K562 (cell line): ENCODE measurements around the gene RERE. TPM values are rescaled to one million over a fixed set of nuclear protein-coding genes. Genes with fewer than 3 reads are reported as not detected.

ENCODE experiments used
- ATAC-seq: fragments of 200-7000 bp; cut with Tn5 transposase; 3 replicates; pipeline ENCODE4 v1.9.1; 2020; ENCODE audit warnings: moderate library complexity
- BruUV-seq: library from RNA; stranded (reverse); fragments of 400-500 nt; replicated peaks from 2 replicates; lab custom pipeline; 2021; lab: Mats Ljungman, UMichigan
- CTCF ChIA-PET: fragments of 300-600 bp; formaldehyde crosslinking; extraction: SDS; loops from one replicate; lab custom pipeline; 2021; ENCODE audit warnings: low intra/inter-chr PET ratio; lab: Yijun Ruan, JAX
- POLR2A ChIA-PET: fragments of 300-600, 350-650 bp; sonication (Branson Sonifier 250); formaldehyde crosslinking; extraction: SDS; loops from one replicate; lab custom pipeline; 2021; ENCODE audit warnings: antibody characterized with exemption, inconsistent platforms; lab: Yijun Ruan, JAX
- DNase-seq, 4 experiments: peaks; one replicate each; pipeline versions ENCODE4 v3.0.0 to v3.0.0-alpha.2; 2011 to 2018; ENCODE audit warnings: low spot score in 3 of 4, mixed read lengths in 3 of 4; ENCODE audit errors: extremely low read depth in 1 of 4
- FAIRE-seq: peaks from 2 replicates; lab custom pipeline; 2011; peaks lifted over from hg19 to GRCh38; lab: Jason Lieb, UNC
- H2AFZ ChIP-seq: 2 replicates; pipeline ENCODE4 v1.6.0; 2011; ENCODE audit warnings: low read depth, low read length, control low read depth, inconsistent platforms
- H3K27ac ChIP-seq: fragments of 200-600 bp; 3 replicates; pipeline ENCODE4 v1.8.0; 2011; ENCODE audit warnings: low read depth, mild to moderate bottlenecking, control low read depth, inconsistent platforms, low read length, moderate library complexity, mixed read lengths; ENCODE audit errors: extremely low read depth
- H3K27me3 ChIP-seq, 2 experiments: fragments of 300-600 bp in 1 of 2; 2 replicates in 1 of 2; 3 replicates in 1 of 2; pipeline versions ENCODE4 v1.6.0 to v1.8.0; 2011; ENCODE audit warnings: inconsistent platforms in 2 of 2, low read length in 2 of 2, mild to moderate bottlenecking in 1 of 2, mixed read lengths in 1 of 2, moderate library complexity in 1 of 2; ENCODE audit not compliant: control insufficient read depth in 2 of 2, insufficient read depth in 2 of 2
- H3K36me3 ChIP-seq: fragments of 300-600 bp; 3 replicates; pipeline ENCODE4 v1.8.0; 2011; ENCODE audit warnings: mild to moderate bottlenecking, low read length, inconsistent platforms; ENCODE audit not compliant: control insufficient read depth, insufficient read depth
- H3K4me1 ChIP-seq, 2 experiments: fragments of 200-600 bp in 1 of 2; replicated peaks in 1 of 2; 2 replicates in 1 of 2; 3 replicates in 1 of 2; pipeline versions ENCODE4 v1.5.1 to v1.8.0; 2011; ENCODE audit warnings: inconsistent platforms in 2 of 2, low read length in 2 of 2, mild to moderate bottlenecking in 1 of 2, mixed read lengths in 1 of 2, moderate library complexity in 1 of 2; ENCODE audit not compliant: control insufficient read depth in 2 of 2, insufficient read depth in 2 of 2
- H3K4me2 ChIP-seq: 2 replicates; pipeline ENCODE4 v1.6.1; 2011; ENCODE audit warnings: low read length, control low read depth, inconsistent platforms, mixed read lengths; ENCODE audit not compliant: insufficient read depth
- H3K4me3 ChIP-seq: fragments of 200-600 bp; sonication (generic), shearing (Covaris generic); 2 replicates; pipeline ENCODE4 v1.5.1; 2016; ENCODE audit warnings: control low read depth, inconsistent platforms
- H3K79me2 ChIP-seq: fragments of 200-600 bp; 3 replicates; pipeline ENCODE4 v1.8.0; 2011; ENCODE audit warnings: low read length, inconsistent platforms; ENCODE audit not compliant: control insufficient read depth, insufficient read depth
- H3K9ac ChIP-seq, 2 experiments: 2 replicates each; pipeline versions ENCODE4 v1.6.0 to v1.6.1; 2011; ENCODE audit warnings: low read depth in 2 of 2, low read length in 2 of 2, control low read depth in 1 of 2, inconsistent platforms in 1 of 2, mild to moderate bottlenecking in 1 of 2, mixed read lengths in 1 of 2; ENCODE audit not compliant: insufficient read depth in 1 of 2
- H3K9me1 ChIP-seq: one replicate; pipeline ENCODE4 v1.6.0; 2011; ENCODE audit warnings: inconsistent platforms, mild to moderate bottlenecking, low read length, moderate library complexity; ENCODE audit not compliant: control insufficient read depth, insufficient read depth
- H3K9me3 ChIP-seq: replicated peaks from 2 replicates; pipeline ENCODE4 v1.5.1; 2011; ENCODE audit warnings: low read depth, low read length, inconsistent platforms; ENCODE audit not compliant: control insufficient read depth, insufficient read depth
- H4K20me1 ChIP-seq: replicated peaks from 2 replicates; pipeline ENCODE4 v1.6.1; 2011; ENCODE audit warnings: low read length, inconsistent platforms, mixed read lengths; ENCODE audit not compliant: control insufficient read depth, insufficient read depth
- CEBPB ChIP-seq: fragments of 450-650 bp; IDR thresholded peaks from 2 replicates; pipeline ENCODE4 v1.6.1; 2016; ENCODE audit warnings: missing genetic modification characterization, missing compliant biosample characterization
- ELK3 ChIP-seq: fragments of 450-650 bp; formaldehyde crosslinking; IDR thresholded peaks from 2 replicates; pipeline ENCODE4 v1.4.0; 2020; ENCODE audit warnings: mild to moderate bottlenecking
- POLR3A ChIP-seq: IDR thresholded peaks from 2 replicates; pipeline ENCODE4 v1.6.1; 2011; ENCODE audit warnings: borderline replicate concordance, mild to moderate bottlenecking, moderate library complexity; ENCODE audit not compliant: insufficient read length, insufficient read depth; ENCODE audit errors: extremely low read depth
- RB1 ChIP-seq: fragments of 450-650 bp; IDR thresholded peaks from 2 replicates; pipeline ENCODE4 v1.6.1; 2017; ENCODE audit warnings: low read depth, mild to moderate bottlenecking
- SMAD3 ChIP-seq: fragments of 450-650 bp; formaldehyde crosslinking; conservative IDR thresholded peaks from 2 replicates; pipeline ENCODE4 v1.4.0; 2020; ENCODE audit warnings: mild to moderate bottlenecking
- SRF ChIP-seq, 2 experiments: fragments of 250-450, 450-650 bp in 1 of 2; sonication (Bioruptor Pico) in 1 of 2; sonication (generic) in 1 of 2; formaldehyde crosslinking; IDR thresholded peaks; 2 replicates each; pipeline versions ENCODE4 v1.5.0 to v1.5.1; 2020 to 2022; ENCODE audit warnings: mild to moderate bottlenecking in 1 of 2, missing genetic modification reagents in 1 of 2
- STAT5B ChIP-seq: fragments of 250-450 bp; sonication (Bioruptor Pico); IDR thresholded peaks from 2 replicates; pipeline ENCODE4 v1.8.0; 2021; ENCODE audit warnings: mild to moderate bottlenecking, inconsistent platforms
- U2AF2 ChIP-seq: fragments of 200-400 bp; formaldehyde crosslinking; optimal IDR thresholded peaks from 2 replicates; pipeline ENCODE3; 2017; ENCODE audit warnings: low read depth, mild to moderate bottlenecking, low read length
- ZBTB43 ChIP-seq: sonication (generic); formaldehyde crosslinking; IDR thresholded peaks from 2 replicates; pipeline ENCODE4 v1.8.0; 2023; ENCODE audit warnings: mild to moderate bottlenecking, missing genetic modification reagents
- WGBS: fragments of 100-300 bp; shearing (Covaris generic); methylation state at CpG from one replicate; pipeline ENCODE4 v1.1.6; 2016; ENCODE audit warnings: low coverage, mixed read lengths; ENCODE audit not compliant: insufficient coverage; ENCODE audit errors: missing lambda C conversion rate; 5-methylcytosine and 5-hydroxymethylcytosine counted together
- in situ Hi-C: fragments of 300-500 bp; cut with MboI; formaldehyde crosslinking; loops from 4 replicates; pipeline ENCODE4 v1.15.0; 2018; ENCODE audit warnings: inconsistent platforms, mixed read lengths
- intact Hi-C: fragments of 100-400 bp; cut with micrococcal nuclease; formaldehyde crosslinking; loops from 2 replicates; pipeline ENCODE4 v1.14.2; 2022
- polyA plus RNA-seq, 8 experiments: library from polyadenylated mRNA; depleted of rRNA in 4 of 8; stranded (reverse) in 5 of 8; unstranded in 3 of 8; fragments of >200 nt; fragmentation: Nextera tagmentation in 2 of 8; fragmentation: Illumina TruSeq in 1 of 8; extraction: Ambion mirVana in 2 of 8; extraction: Trizol in 1 of 8; gene quantifications; 2 replicates each; pipeline versions ENCODE4 v1.2.1 to v1.2.3, GENCODE V29; 2011 to 2014; ENCODE audit warnings: inconsistent platforms in 1 of 8, missing spikeins in 1 of 8
- total RNA-seq, 7 experiments: library from RNA; depleted of rRNA in 6 of 7; stranded (reverse); fragments of >200 nt in 6 of 7; fragmentation: Illumina TruSeq in 2 of 7; extraction: Trizol in 2 of 7; gene quantifications; 2 replicates each; pipeline versions ENCODE4 v1.2.1 to v1.2.3, GENCODE V29; 2011 to 2021; ENCODE audit warnings: low replicate concordance in 1 of 7

RERE gene
- total and polyA plus RNA-seq, 9 of the 15 experiments (the other 6 are each of a cell fraction or from before 2014, with no cell fraction given) = 3.0 to 51.5 (median 13.4) TPM

GRCh38 chr1:8603220-8603616, 214.2 kb downstream of the RERE start:
- ChIA-PET CTCF (no interaction called here), POLR2A (no interaction called here)
- in situ Hi-C loops = no loop called here
- Histone ChIP-seq H3K4me2 (no peak overlapping the region), H3K9ac (no peak overlapping the region), H3K9me1 (no peaks in the 10 kb centered on the region), H3K4me3 (no peak overlapping the region), H3K4me1 (no peaks in the 10 kb centered on the region), H2AFZ (no peak overlapping the region), H3K27me3 (no peaks in the 10 kb centered on the region), H3K9me3 (no peaks in the 10 kb centered on the region), H3K27ac (no peak overlapping the region), H3K79me2 (no peaks in the 10 kb centered on the region; the same call in 1 of the 3 replicates), H4K20me1 (peaks cover 8% of the 10 kb centered on the region; the same call in 1 of the 2 replicates), H3K36me3 (no peaks in the 10 kb centered on the region)
- no peak for ATAC-seq
- TF ChIP-seq STAT5B (no peak), CEBPB (tag) (peak; percentile 38; the same call in 1 of the 2 replicates), POLR3A (peak; percentile 5)
- BruUV-seq = no TSS peak
- FAIRE-seq = no peak
- WGBS = 73% methylated on average over 4 of the region's 4 CpGs
- no peak for DNase-seq
- intact Hi-C loops = no loop called here

- no peak overlapping the region for H3K4me2 ChIP-seq
- H3K79me2 ChIP-seq = no peaks in the 10 kb centered on the region; the same call in 1 of the 3 replicates
- no peak overlapping the region for H3K27ac ChIP-seq
- no peak for DNase-seq
- H3K9me1 ChIP-seq = no peaks in the 10 kb centered on the region
- H3K9me3 ChIP-seq = no peaks in the 10 kb centered on the region
- FAIRE-seq = no peak
- no peaks in the 10 kb centered on the region for H3K4me1 ChIP-seq
- no peak for TF ChIP-seq U2AF2
- TF ChIP-seq SMAD3 (CRISPR knock-in tag) = no peak
- no peak for TF ChIP-seq RB1
- TF ChIP-seq ELK3 (CRISPR knock-in tag) = no peak
- TF ChIP-seq SRF (CRISPR knock-in tag; IDR thresholded peaks at IDR 0.05) = no peak
- TF ChIP-seq ZBTB43 = no peak
- BruUV-seq = no TSS peak
- no peak for ATAC-seq
- POLR2A ChIA-PET = no interaction called here
- no peak overlapping the region for H3K9ac ChIP-seq
- intact Hi-C loops = no loop called here
- in situ Hi-C loops = no loop called here
- H3K36me3 ChIP-seq = no peaks in the 10 kb centered on the region
- no peak overlapping the region for H3K4me3 ChIP-seq
- H4K20me1 ChIP-seq = peaks cover 10% of the 10 kb centered on the region; the same call in 1 of the 2 replicates
- 68% methylated on average over 5 of the region's 5 CpGs for WGBS
- CTCF ChIA-PET = no interaction called here
- no peak overlapping the region for H2AFZ ChIP-seq
- no peaks in the 10 kb centered on the region for H3K27me3 ChIP-seq
These were observed 214.8 kb downstream of the RERE start for GRCh38 chr1:8602471-8603219.
